Activated CD4-positive, alpha-beta T cell treated with anti-CD3 and anti-CD28 coated beads for 48 hours (primary cell): Measurements from ENCODE around the gene CCDC136.
A peak's percentile ranks its signal among the peaks of the same experiment; 100 is the strongest.

Source experiments
- DNase-seq: peaks from one replicate; pipeline ENCODE4 v3.0.0-alpha.2; 2020

Gene CCDC136

GRCh38 chr7:128807191-128807590 lies 15.4 kb downstream of the CCDC136 start:
- DNase-seq, result no peak

DNA sequence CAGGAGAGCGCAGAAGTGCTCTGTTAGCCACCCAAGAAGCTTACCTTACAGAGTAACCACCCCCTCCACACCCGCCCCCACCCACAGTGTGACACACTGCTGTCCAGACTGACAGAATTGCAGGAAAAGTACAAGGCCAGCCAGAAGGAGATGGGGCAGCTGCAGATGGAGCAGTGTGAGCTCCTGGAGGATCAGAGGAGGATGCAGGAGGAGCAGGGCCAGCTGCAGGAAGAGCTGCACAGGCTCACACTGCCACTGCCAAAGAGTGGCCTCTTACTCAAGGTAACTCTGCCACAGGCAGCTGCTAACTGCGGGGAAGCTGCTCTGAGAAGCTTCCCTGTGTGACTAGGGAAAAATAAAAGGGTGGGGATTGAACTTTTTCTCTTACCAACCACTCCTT lies 17.6 kb downstream of the CCDC136 start:
- DNase-seq, result no peak

DNA sequence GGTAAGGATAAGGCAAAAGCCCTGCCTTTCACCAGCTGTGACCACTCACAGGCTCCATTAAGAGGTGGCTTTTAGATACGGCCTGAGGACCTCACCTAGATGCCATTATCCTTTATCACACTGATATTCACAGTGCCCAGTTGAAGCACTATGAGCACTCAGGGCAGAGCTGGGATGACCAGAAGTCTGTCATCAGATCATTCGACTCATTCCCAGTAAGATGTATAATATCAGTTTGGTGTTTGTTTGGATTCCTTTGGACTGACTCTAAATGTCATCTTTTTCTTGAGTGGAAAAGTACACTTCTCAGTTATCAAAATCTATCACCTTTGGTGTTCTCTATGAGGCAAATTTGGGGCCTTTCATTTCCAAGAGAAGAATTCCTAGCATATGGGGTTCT lies 18.7 kb downstream of the CCDC136 start:
- DNase-seq, result no peak

DNA sequence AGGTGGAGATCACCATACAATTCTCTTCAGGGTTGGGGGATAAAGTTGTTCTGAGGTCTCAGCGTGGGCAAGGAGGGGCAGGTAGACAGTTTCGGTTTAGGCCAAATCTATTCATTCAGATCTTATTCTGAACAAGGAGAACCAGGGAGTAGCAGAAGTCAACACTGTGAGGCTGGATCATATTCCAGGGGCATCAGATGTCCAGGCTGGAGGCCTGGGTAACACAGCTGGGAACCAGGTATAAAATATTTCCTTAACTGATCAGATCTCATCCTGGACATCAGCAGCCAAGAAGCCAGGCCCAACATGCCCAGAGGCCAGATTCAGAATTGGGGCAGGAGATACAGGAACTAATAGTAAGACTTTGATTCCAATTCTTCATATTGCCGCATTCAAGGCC lies 19.2 kb downstream of the CCDC136 start:
- no peak for DNase-seq

GRCh38 chr7:128811631-128812430 lies 20.1 kb downstream of the CCDC136 start:
- DNase-seq, result no peak

- DNase-seq, result no peak
These were observed 20.9 kb downstream of the CCDC136 start for GRCh38 chr7:128812514-128813168.

DNA sequence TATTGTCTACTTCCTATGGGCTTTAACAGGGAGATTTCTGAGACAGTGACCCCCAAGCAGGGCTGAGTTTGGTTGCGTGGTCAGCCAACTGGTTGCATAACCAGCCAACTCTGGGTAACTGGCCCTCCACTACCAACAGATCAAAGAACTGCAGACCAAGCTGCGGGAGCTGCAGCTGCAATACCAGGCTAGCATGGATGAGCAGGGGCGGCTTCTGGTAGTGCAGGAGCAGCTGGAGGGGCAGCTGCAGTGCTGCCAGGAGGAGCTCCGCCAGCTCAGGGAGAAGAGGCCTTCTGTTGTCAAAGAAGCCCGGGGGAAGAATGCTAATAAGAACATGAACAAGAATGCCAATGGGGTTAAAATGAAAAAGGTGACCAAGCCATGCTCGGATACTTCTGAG lies 22.7 kb downstream of the CCDC136 start:
- DNase-seq, result no peak

DNA sequence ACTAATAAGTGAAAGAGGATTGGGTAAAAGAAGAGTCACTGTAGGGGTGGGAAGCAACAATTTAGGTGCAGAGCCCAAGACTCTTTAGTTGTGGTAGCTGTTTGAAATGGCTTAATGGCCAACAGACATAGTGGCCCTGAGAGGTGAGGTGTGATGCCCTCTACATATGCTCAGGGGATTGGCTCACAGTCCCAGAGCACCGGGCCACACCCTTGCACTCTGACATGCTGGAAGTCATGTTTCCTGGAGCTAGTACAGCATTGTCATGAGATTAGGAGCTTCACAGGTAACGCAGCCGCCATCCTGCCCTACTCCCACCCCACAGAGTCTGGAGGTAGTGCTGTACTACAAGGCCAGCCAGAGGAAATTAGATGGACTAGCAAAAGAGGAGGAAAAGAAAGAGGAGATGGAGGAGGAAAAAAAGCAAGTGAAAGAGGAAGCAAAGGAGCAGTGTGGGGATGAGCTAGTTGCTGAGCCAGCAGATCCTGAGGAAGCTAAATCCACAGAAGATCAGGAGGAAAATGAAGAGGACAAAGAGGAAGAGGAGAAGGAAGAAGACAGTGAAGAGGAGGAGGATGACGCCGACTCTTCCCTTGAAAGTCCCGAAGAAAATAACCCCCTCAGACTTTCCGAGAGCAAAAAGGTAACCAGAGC lies 23.6 kb downstream of the CCDC136 start:
- no peak for DNase-seq

- no peak for DNase-seq
These were observed 26.9 kb downstream of the CCDC136 start for GRCh38 chr7:128818694-128819093.

DNA sequence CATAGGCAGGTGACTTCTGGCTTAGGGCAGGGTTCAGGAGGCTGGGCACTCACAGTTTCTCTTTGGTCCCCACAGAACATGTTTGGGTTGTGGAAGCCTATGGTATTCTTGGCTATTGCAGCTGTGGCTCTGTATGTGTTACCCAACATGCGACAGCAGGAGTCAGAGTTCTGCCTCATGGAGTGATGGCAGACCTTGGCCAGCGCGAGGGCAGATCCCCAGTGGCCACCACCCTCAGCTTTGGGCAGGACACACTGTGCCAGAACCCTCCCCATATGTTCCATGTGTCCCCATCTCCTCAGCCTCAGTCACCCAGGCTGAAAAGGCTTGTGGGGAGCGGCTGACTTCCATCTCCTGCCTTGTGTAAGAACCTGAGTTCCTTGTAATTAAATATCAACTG lies 30.0 kb downstream of the CCDC136 start:
- no peak for DNase-seq

GRCh38 chr7:128826512-128826911 lies 34.7 kb downstream of the CCDC136 start:
- no peak for DNase-seq

DNA sequence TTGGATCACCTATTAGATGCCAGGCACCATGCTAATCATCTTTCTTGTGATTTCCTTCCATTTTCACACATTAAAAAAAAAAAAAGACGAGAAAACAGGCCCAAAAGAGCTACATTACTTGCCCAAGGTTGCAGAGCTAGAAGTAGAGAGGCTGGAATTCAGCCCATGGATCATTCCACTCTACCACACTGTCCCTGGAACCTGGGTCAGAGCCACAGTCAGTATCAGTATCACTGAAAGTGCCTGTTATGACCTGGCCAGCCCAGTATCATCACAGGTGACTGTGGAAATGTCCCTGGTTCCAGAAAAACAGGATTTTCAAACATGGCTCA lies 35.1 kb downstream of the CCDC136 start:
- DNase-seq, result no peak

- no peak for DNase-seq
These were observed 35.6 kb downstream of the CCDC136 start for GRCh38 chr7:128827248-128827958.

GRCh38 chr7:128827971-128828711 lies 36.4 kb downstream of the CCDC136 start:
- no peak for DNase-seq

GRCh38 chr7:128829391-128830166 lies 37.8 kb downstream of the CCDC136 start:
- DNase-seq, result no peak

DNA sequence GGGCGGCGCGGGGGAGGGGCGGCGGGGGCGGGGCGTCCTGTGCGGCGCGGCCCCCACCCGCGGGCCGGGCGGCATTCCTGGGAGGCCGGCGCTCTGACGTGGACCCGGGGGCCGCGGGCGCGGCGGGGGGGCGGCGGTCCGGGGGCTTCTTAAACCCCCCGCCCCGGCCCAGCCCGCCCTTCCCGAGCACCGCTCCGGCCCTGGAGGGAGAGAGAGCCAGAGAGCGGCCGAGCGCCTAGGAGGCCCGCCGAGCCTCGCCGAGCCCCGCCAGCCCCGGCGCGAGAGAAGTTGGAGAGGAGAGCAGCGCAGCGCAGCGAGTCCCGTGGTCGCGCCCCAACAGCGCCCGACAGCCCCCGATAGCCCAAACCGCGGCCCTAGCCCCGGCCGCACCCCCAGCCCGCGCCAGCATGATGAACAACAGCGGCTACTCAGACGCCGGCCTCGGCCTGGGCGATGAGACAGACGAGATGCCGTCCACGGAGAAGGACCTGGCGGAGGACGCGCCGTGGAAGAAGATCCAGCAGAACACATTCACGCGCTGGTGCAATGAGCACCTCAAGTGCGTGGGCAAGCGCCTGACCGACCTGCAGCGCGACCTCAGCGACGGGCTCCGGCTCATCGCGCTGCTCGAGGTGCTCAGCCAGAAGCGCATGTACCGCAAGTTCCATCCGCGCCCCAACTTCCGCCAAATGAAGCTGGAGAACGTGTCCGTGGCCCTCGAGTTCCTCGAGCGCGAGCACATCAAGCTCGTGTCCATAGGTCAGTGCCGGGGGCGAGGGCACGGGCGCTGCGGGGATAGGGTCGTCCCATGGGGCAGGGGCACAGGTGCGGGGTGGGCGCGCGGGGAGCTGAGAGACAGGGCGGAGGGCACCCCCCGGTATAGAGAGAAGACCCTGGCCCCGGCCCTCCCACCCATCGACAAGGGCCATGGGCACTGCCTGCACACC lies 38.7 kb downstream of the CCDC136 start, which contains the start of gene FLNC:
Gene FLNC (plus strand): TSS at position 176 of the 947 bp plus-strand sequence. CDS start 232 bp downstream, at position 408.
- peak; percentile 46 for DNase-seq

GRCh38 chr7:128831178-128831993 lies 39.6 kb downstream of the CCDC136 start:
- DNase-seq, result no peak

DNA sequence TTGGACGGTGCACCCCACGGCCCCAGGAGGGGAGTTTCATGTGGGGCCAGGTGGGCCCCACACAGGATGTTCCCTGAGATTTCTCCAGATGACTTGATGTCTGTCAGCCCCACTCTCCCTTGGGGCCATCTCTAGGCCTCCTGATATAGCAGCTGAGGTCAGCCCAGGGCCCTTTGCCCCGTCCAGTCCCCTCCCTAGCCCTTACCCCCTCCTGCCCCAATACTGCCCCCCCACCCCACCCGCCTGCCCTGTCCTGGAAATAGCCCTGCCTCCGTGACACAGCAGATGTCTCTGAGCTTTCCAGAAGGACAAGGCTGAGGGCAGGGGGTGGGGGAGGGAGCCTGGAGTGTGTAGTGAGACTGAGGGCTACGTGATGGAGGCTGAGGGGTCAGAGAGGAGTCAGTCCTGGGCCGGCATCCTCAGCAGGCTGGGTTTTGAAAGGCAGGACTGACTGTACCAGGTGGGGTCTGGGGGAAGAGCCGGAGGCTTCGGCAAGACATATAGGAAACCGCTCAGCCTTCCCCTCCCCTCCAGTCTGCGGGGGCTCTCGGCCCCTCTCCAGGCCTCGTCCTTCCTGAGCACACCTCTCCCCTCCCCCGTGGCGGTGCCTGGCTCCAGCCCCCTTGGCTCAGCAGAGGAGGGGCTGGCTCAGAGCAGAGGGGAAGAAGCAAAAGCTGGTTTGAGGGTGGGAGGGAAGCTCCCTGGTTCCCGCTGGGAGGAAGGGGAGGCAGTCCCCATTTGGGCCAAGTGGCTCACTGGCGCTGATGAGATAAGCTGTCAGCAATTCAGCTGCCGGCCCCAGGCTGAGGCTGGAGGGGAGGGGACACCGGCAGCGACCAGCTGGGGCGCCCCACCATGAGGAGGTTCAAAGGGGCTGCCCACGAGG lies 40.5 kb downstream of the CCDC136 start:
- no peak for DNase-seq

- no peak for DNase-seq
These were observed 41.0 kb downstream of the CCDC136 start for GRCh38 chr7:128832880-128833147.
